OCI-LY7 (cell line): ENCODE data around the gene TLX2.

Experiments used
- CTCF ChIP-seq: fragments of 200-600 bp; sonication (generic); conservative IDR thresholded peaks from 2 replicates; pipeline ENCODE4 v1.5.1; 2014; ENCODE audit warnings: mild to moderate bottlenecking, antibody characterized with exemption, low read length, moderate library complexity, mixed read lengths
- EZH2phosphoT487 ChIP-seq: fragments of 200-600 bp; sonication (generic); IDR thresholded peaks from 2 replicates; pipeline ENCODE4 v1.6.1; 2018; ENCODE audit warnings: low read depth, borderline replicate concordance, mild to moderate bottlenecking, mixed run types, antibody characterized with exemption, low read length, moderate library complexity, mixed read lengths

DNA sequence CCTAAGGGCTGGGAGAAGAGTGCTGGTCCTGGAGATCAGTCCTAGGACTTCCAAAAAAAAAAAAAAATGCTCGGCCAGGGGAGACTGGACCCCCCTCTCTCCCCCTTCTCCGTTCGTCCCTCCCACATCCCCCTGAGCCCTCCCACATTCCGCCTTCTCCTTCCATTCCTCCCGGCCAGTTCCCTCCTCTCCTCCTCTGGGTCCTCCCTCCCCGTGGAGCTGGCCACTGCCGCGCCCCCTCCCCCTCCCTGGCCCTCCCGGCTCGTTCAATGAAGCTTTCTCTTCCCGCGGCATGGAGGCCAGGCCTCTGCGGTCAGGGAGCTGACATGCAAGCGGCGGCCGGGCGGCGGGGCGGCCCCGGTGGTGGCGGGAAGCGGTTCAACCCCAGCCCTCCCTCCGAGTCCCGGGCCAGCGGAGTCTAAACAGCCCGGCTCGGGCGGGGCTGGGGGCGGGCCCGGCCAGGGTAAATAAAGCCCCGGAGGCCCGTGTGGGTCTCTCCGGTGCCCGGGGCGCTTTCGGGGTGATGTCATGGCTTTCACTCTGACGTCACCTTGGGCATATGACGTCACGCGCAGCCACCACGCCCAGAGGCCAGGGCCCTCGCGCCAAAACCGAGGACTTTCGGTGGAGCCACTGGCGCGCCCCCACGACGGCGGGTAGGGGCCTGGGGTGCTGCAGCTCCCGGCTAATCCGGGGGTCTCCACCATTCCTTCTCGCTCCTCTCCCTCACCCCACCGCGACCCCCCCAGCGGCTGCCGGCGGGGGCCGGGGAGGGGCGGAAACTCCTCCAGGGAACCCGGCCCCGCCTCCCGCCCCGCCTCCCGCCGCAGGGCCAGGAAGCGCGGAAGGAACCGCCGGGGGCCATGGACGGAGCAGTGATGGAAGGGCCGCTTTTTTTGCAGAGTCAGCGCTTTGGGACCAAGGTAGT, 39.9 kb downstream of the TLX2 start, which contains the start of the genes DOK1 and LOXL3:
- TF ChIP-seq CTCF (no peak), EZH2phosphoT487 (no peak)
